NCI-H2196 (cell line): ENCODE measurements around the gene FGGY.

Source experiments
- DNase-seq: peaks from one replicate; lab custom pipeline; 2025; ENCODE audit not compliant: unreplicated experiment; lab: John Stamatoyannopoulos, UW

The FGGY gene

GRCh38 chr1:59378621-59379370, 81.9 kb downstream of the FGGY start:
- DNase-seq: no peak

GRCh38 chr1:59379371-59379728, 82.5 kb downstream of the FGGY start:
- DNase-seq: no peak

- no peak for DNase-seq
Observed at GRCh38 chr1:59383963-59384362, 87.1 kb downstream of the FGGY start.

GRCh38 chr1:59384443-59384842, 87.5 kb downstream of the FGGY start:
- peak; percentile 13 for DNase-seq

- no peak for DNase-seq
Observed at GRCh38 chr1:59388191-59388590, 91.3 kb downstream of the FGGY start.

GRCh38 chr1:59389847-59390246, 93.0 kb downstream of the FGGY start:
- no peak for DNase-seq

- DNase-seq: no peak
Observed at GRCh38 chr1:59390307-59390706, 93.4 kb downstream of the FGGY start.

GRCh38 chr1:59391212-59392179, 94.6 kb downstream of the FGGY start:
- no peak for DNase-seq

GRCh38 chr1:59393211-59394180, 96.6 kb downstream of the FGGY start:
- peak; percentile 89 for DNase-seq

- DNase-seq: no peak
Observed at GRCh38 chr1:59394706-59395425, 98.0 kb downstream of the FGGY start.

- DNase-seq: no peak
Observed at GRCh38 chr1:59396387-59396786, 99.5 kb downstream of the FGGY start.

- no peak for DNase-seq
Observed at GRCh38 chr1:59397139-59397858, 100.4 kb downstream of the FGGY start.

GRCh38 chr1:59399642-59400041, 102.7 kb downstream of the FGGY start:
- no peak for DNase-seq

GRCh38 chr1:59401581-59401980, 104.7 kb downstream of the FGGY start:
- DNase-seq: no peak

GRCh38 chr1:59404796-59405195, 107.9 kb downstream of the FGGY start:
- DNase-seq: no peak

- no peak for DNase-seq
Observed at GRCh38 chr1:59406437-59407164, 109.7 kb downstream of the FGGY start.

- DNase-seq: no peak
Observed at GRCh38 chr1:59408608-59409240, 111.8 kb downstream of the FGGY start.

- DNase-seq: no peak
Observed at GRCh38 chr1:59409549-59409948, 112.7 kb downstream of the FGGY start.

- DNase-seq: no peak
Observed at GRCh38 chr1:59409986-59410385, 113.1 kb downstream of the FGGY start.
